GM19099 (cell line): ENCODE data around the gene GPHB5.

ENCODE experiments used
- POLR2A ChIP-seq: IDR thresholded peaks from 3 replicates; pipeline ENCODE4 v1.6.1; 2011; ENCODE audit warnings: low read depth; ENCODE audit not compliant: insufficient read length; ENCODE audit errors: extremely low read depth

GPHB5 gene

DNA sequence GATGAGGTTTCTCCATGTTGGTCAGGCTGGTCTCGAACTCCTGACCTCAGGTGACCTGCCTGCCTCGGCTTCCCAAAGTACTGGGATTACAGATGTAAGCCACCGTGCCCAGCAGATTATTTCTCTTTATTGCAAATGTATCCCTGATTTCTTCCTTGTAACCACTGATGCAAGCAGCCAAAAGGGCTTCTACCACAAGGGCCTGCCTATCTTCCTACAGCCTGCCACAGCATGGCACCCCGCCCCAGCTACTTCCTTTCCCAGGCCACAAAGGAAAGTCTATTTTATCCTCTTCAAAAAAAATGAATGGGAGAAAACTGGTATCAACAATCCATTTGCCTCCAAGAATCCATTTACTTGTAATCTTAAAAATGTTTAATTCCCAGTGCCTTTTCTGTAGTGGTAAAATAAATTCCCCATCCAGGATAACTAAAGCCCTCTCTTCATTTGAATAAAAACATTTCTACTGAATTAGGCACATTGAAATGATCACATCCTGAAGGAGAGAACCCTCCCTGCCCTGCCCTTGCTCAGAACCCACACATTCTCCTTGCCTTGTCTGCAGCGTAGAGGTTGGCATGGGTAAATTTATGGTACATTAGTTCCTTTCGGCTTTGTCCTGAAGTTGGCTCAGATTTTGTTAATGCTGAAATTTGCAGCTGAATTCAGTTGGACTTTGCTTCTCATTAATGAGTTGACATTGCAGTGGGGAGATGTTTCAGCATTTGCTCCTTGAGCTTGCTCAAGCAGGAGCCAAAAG, 19.2 kb downstream of the GPHB5 start:
- no peak for TF ChIP-seq POLR2A

- no peak for TF ChIP-seq POLR2A
Measured at GRCh38 chr14:63297372-63298063, 21.2 kb downstream of the GPHB5 start.

DNA sequence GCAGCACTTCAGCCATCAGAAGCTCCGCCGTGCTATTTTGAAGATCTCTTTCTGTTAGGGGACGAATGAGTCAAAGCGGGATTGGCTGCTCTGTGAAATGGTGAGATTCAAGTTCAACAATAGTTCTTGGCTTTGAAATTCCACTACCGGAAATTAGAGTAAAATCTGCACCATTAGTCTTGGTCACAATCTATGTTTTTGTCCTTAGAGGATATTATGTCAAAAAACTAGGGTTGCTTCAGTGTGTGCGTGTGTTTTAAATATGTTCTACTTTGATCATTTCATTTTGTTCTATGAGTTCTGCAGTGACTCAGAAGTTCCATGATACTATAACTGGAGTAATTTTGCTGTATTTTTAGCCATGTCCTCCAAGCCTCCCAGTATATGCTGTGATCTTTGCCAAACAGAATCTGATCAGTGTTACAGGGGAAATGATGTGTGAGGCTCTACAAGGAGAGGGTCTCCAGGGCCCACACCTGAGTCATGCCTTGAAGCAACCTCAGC, 22.6 kb downstream of the GPHB5 start:
- no peak for TF ChIP-seq POLR2A

GRCh38 chr14:63295231-63295685, 23.5 kb downstream of the GPHB5 start:
- TF ChIP-seq POLR2A: no peak

DNA sequence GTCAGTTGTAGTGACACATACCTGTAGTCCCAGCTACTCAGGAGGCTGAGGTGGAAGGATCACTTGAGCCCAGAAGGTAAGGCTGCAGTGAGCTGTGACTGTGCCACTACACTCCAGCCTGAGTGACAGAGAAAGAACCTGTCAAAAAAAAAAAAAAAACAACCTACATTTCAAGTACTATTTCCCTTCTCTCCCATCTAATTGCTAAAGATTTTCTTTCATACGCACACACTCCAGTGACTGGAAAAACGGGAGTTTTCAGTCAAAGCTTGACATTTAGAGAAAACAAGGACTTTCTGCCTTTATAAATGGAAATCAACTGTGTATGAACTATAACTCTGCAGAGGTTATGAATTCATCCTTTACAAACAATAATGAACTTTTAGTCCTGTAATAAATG, 25.9 kb downstream of the GPHB5 start:
- no peak for TF ChIP-seq POLR2A

- no peak for TF ChIP-seq POLR2A
Measured at GRCh38 chr14:63290741-63291430, 27.8 kb downstream of the GPHB5 start.

DNA sequence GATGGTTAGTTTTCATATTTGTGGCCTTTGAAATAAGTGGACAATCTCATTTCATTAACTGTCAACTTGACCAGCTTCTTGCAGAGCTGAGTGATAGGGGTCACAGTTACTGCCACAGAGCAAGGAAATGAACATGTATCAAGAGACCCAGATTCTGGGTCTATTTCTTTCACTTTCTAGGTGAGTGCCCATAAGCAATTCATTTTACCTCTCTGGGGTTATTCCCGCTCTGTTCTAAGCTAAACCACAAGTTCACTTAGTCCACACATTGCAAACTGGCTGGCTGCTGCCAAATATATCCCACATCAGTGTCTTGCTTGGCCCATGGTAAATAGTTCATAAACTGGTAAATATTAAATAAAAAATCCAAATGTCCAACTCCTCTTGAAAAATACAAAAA, 29.9 kb downstream of the GPHB5 start:
- TF ChIP-seq POLR2A: no peak

- TF ChIP-seq POLR2A: no peak
Measured at GRCh38 chr14:63287666-63288483, 30.9 kb downstream of the GPHB5 start.

GRCh38 chr14:63286071-63286470, 32.7 kb downstream of the GPHB5 start:
- no peak for TF ChIP-seq POLR2A

DNA sequence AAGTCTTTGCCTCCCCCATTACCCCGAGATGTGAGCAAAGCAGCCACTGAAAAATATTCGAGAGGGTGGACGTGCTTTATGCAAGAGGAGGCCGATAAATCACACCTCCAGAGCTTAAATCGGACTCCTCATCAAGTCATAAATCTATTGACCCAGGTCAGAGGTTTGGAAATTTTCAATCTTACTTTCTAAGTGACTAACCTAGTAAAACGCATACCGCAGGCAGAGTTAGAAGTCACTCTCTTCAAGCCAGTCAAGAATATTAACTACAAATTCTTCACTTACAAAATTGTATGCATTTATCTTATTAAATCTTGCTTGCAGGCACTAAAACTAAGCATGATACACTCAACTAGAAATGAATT, 34.9 kb downstream of the GPHB5 start:
- TF ChIP-seq POLR2A: no peak

- no peak for TF ChIP-seq POLR2A
Measured at GRCh38 chr14:63282997-63283883, 35.5 kb downstream of the GPHB5 start.

GRCh38 chr14:63277591-63278183, 41.0 kb downstream of the GPHB5 start:
- TF ChIP-seq POLR2A: no peak
